HepG2 (cell line): ENCODE measurements around the gene SLC4A11.

Experiments used
- FOXM1 ChIP-seq: sonication (generic); formaldehyde crosslinking; IDR thresholded peaks from 2 replicates; pipeline ENCODE4 v1.5.0; 2020; ENCODE audit warnings: missing genetic modification reagents
- FOXO4 ChIP-seq: sonication (generic); formaldehyde crosslinking; conservative IDR thresholded peaks from 2 replicates; pipeline ENCODE4 v1.8.1; 2023; ENCODE audit warnings: missing genetic modification reagents
- HDAC2 ChIP-seq: sonication (generic); formaldehyde crosslinking; IDR thresholded peaks from 2 replicates; pipeline ENCODE4 v1.4.0; 2020; ENCODE audit warnings: missing genetic modification reagents
- KMT2A ChIP-seq: sonication (generic); formaldehyde crosslinking; IDR thresholded peaks from 2 replicates; pipeline ENCODE4 v1.4.0; 2020; ENCODE audit warnings: missing genetic modification reagents
- MYNN ChIP-seq: sonication (generic); formaldehyde crosslinking; IDR thresholded peaks from 2 replicates; pipeline ENCODE4 v1.4.0; 2020; ENCODE audit warnings: mild to moderate bottlenecking, low read depth, missing genetic modification reagents
- NFKB2 ChIP-seq: sonication (generic); formaldehyde crosslinking; IDR thresholded peaks from 2 replicates; pipeline ENCODE4 v1.4.0; 2020; ENCODE audit warnings: missing genetic modification reagents, borderline replicate concordance
- SP1 ChIP-seq, 2 experiments: fragments of 450-650 bp in 1 of 2; sonication (generic) in 1 of 2; formaldehyde crosslinking in 1 of 2; IDR thresholded peaks; 2 replicates each; pipeline versions ENCODE4 v1.4.0 to v1.6.1; 2016 to 2020; ENCODE audit warnings: missing genetic modification reagents in 1 of 2
- TBP ChIP-seq: sonication (generic); formaldehyde crosslinking; IDR thresholded peaks from 2 replicates; pipeline ENCODE4 v1.5.0; 2020; ENCODE audit warnings: missing genetic modification reagents
- ZBTB33 ChIP-seq: sonication (generic); formaldehyde crosslinking; IDR thresholded peaks from 2 replicates; pipeline ENCODE4 v1.4.0; 2020; ENCODE audit warnings: missing genetic modification reagents
- ZNF335 ChIP-seq: sonication (generic); formaldehyde crosslinking; IDR thresholded peaks from 2 replicates; pipeline ENCODE4 v1.4.0; 2020; ENCODE audit warnings: missing genetic modification reagents
- ZNF670 ChIP-seq: sonication (generic); formaldehyde crosslinking; IDR thresholded peaks from 2 replicates; pipeline ENCODE4 v1.8.0; 2022; ENCODE audit warnings: mild to moderate bottlenecking, missing genetic modification reagents, borderline replicate concordance
- ZNF720 ChIP-seq: sonication (generic); formaldehyde crosslinking; IDR thresholded peaks from 2 replicates; pipeline ENCODE4 v1.4.0; 2020; ENCODE audit warnings: missing genetic modification reagents

- TF ChIP-seq ZNF335 (CRISPR knock-in tag) (no peak), FOXM1 (no peak), TBP (CRISPR knock-in tag) (no peak), MYNN (CRISPR knock-in tag) (no peak), FOXO4 (CRISPR knock-in tag) (no peak), ZBTB33 (CRISPR knock-in tag) (no peak), HDAC2 (no peak), ZNF670 (CRISPR knock-in tag) (no peak), KMT2A (CRISPR knock-in tag) (no peak), NFKB2 (no peak), SP1 (IDR thresholded peaks at IDR 0.05) (no peak), SP1 (CRISPR knock-in tag; IDR thresholded peaks at IDR 0.05) (no peak), ZNF720 (CRISPR knock-in tag) (no peak)
These were observed 369 bp downstream of the SLC4A11 start for GRCh38 chr20:3238616-3239025.
